Measurements from ENCODE around the gene CENPO.
"Not testable (repeated sequence)": the region's sequence is repeated elsewhere in the genome, so short reads cannot be mapped to it uniquely, and the experiment has no call there.

Gene CENPO

GRCh38 chr2:24791452-24791851 is 1.8 kb upstream of the CENPO start:
- no peak for DNase-seq

- no peak for DNase-seq
Observed at GRCh38 chr2:24792542-24792873, 717 bp upstream of the CENPO start.

- DNase-seq: peak; percentile 15 to 24
Observed at GRCh38 chr2:24793761-24794435, 673 bp downstream of the CENPO start.

GRCh38 chr2:24797644-24798043 is 4.4 kb downstream of the CENPO start:
- no peak for DNase-seq

- DNase-seq: not testable (repeated sequence)
Observed at GRCh38 chr2:24800487-24800886, 7.3 kb downstream of the CENPO start.

GRCh38 chr2:24805811-24806660 is 12.8 kb downstream of the CENPO start:
- not testable (repeated sequence) for DNase-seq

GRCh38 chr2:24806661-24807036 is 13.4 kb downstream of the CENPO start:
- no peak for DNase-seq

GRCh38 chr2:24809316-24810007 is 16.2 kb downstream of the CENPO start:
- no peak for DNase-seq

GRCh38 chr2:24813691-24814137 is 20.5 kb downstream of the CENPO start:
- no peak for DNase-seq

- no peak for DNase-seq
Observed at GRCh38 chr2:24814516-24814915, 21.3 kb downstream of the CENPO start.

GRCh38 chr2:24815171-24815570 is 21.9 kb downstream of the CENPO start:
- peak in 1 of 2 experiments; percentile 1 for DNase-seq

GRCh38 chr2:24816404-24816803 is 23.2 kb downstream of the CENPO start:
- DNase-seq: peak in 1 of 2 experiments; percentile 0

GRCh38 chr2:24816884-24817283 is 23.7 kb downstream of the CENPO start:
- no peak for DNase-seq

- peak in 1 of 2 experiments; percentile 5 for DNase-seq
Observed at GRCh38 chr2:24818721-24819167, 25.5 kb downstream of the CENPO start.

- DNase-seq: peak in 1 of 2 experiments; percentile 2
Observed at GRCh38 chr2:24819442-24820174, 26.4 kb downstream of the CENPO start.

- DNase-seq: peak in 1 of 2 experiments; percentile 2
Observed at GRCh38 chr2:24820175-24820513, 26.9 kb downstream of the CENPO start.

- DNase-seq: peak in 1 of 2 experiments; percentile 3
Observed at GRCh38 chr2:24820598-24821432, 27.6 kb downstream of the CENPO start.

GRCh38 chr2:24821433-24821891 is 28.2 kb downstream of the CENPO start:
- peak in 1 of 2 experiments; percentile 3 for DNase-seq

- DNase-seq: peak in 1 of 2 experiments; percentile 2
Observed at GRCh38 chr2:24822049-24822706, 29.0 kb downstream of the CENPO start.

- DNase-seq: peak in 1 of 2 experiments; percentile 2
Observed at GRCh38 chr2:24824071-24824588, 30.9 kb downstream of the CENPO start.
